VCaP (cell line): ENCODE results near the gene AKR1C3.
"Not testable (repeated sequence)": the region's sequence is repeated elsewhere in the genome, so short reads cannot be mapped to it uniquely, and the experiment has no call there.

Experiments
- H3K27ac ChIP-seq: fragments of 450-650 bp; 2 replicates; pipeline ENCODE4 v1.5.1; 2017
- TF ChIP-seq, protein P1 (sequence below): fragments of 450-650 bp; conservative IDR thresholded peaks from 2 replicates; pipeline ENCODE4 v1.5.1; 2017; ENCODE audit warnings: mild to moderate bottlenecking, moderate library complexity

Gene AKR1C3

GRCh38 chr10:5108658-5109416 is 14.6 kb downstream of the AKR1C3 start:
- H3K27ac ChIP-seq = no peak overlapping the region
- TF ChIP-seq, protein P1, sequence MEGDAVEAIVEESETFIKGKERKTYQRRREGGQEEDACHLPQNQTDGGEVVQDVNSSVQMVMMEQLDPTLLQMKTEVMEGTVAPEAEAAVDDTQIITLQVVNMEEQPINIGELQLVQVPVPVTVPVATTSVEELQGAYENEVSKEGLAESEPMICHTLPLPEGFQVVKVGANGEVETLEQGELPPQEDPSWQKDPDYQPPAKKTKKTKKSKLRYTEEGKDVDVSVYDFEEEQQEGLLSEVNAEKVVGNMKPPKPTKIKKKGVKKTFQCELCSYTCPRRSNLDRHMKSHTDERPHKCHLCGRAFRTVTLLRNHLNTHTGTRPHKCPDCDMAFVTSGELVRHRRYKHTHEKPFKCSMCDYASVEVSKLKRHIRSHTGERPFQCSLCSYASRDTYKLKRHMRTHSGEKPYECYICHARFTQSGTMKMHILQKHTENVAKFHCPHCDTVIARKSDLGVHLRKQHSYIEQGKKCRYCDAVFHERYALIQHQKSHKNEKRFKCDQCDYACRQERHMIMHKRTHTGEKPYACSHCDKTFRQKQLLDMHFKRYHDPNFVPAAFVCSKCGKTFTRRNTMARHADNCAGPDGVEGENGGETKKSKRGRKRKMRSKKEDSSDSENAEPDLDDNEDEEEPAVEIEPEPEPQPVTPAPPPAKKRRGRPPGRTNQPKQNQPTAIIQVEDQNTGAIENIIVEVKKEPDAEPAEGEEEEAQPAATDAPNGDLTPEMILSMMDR = no peak

DNA sequence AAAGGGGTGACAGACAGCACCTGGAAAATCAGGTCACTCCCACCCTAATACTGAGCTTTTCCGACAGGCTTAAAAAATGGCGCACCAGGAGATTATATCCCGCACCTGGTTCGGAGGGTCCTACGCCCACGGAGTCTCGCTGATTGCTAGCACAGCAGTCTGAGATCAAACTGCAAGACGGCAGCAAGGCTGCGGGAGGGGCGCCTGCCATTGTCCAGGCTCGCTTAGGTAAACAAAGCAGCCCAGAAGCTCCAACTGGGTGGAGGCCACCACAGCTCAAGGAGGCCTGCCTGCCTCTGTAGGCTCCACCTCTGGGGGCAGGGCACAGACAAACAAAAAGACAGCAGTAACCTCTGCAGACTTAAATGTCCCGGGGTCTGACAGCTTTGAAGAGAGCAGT is 15.6 kb downstream of the AKR1C3 start:
- H3K27ac ChIP-seq = not testable (repeated sequence)

DNA sequence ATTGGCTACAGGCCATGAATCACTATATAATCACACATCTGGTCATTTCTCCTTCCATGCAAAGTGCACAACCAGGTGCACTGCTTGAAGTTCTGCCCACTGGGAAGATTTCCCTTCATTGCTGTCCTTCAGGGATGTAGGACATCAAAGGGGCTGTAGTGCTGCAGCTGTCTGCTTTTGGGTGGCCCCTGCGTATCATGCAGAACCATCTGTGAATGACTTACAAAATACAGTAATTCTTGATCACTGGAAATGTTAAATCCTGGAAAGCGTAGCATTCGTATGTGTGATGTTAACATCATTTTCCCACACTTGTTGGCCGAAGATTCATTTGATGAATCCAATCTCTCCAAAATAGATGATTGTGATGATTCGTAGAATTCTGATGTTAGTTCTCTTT is 22.4 kb downstream of the AKR1C3 start:
- H3K27ac ChIP-seq = no peak overlapping the region
- TF ChIP-seq, protein P1 = no peak

DNA sequence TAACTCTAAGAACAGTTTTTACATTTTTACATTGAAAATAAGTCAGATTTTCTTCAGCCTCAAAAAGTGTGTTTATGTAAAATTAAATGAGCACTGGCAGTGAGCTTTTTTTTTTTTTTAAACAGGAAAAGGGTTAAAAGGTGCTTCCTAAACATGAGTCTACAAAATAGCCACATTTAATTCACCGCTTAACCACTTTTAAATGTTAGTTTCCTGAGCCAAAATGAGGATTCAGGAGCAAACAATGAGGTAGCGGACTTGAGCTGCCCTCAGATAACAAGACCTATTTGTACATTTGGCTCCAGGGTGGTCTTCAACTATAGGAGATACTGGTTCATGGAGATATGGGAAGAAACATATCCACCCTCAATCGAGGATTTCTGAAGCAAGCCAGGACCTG is 22.8 kb downstream of the AKR1C3 start:
- no peak overlapping the region for H3K27ac ChIP-seq
- TF ChIP-seq, protein P1 = no peak

GRCh38 chr10:5119997-5120396 is 25.8 kb downstream of the AKR1C3 start:
- not testable (repeated sequence) for H3K27ac ChIP-seq

- TF ChIP-seq, protein P1 = no peak
- H3K27ac ChIP-seq = no peak overlapping the region
These were observed 29.7 kb downstream of the AKR1C3 start for GRCh38 chr10:5123886-5124285.

- H3K27ac ChIP-seq = no peak overlapping the region
- TF ChIP-seq, protein P1 = no peak
These were observed 31.3 kb downstream of the AKR1C3 start for GRCh38 chr10:5125315-5126044.

GRCh38 chr10:5135581-5135980 is 41.4 kb downstream of the AKR1C3 start:
- TF ChIP-seq, protein P1 = no peak
- H3K27ac ChIP-seq = no peak overlapping the region
